ENCODE data around the gene MTUS2.

The MTUS2 gene

GRCh38 chr13:29496241-29496712, 676.1 kb downstream of the MTUS2 start:
- DNase-seq: no peak

- no peak for DNase-seq
Measured at GRCh38 chr13:29497137-29497654, 677.1 kb downstream of the MTUS2 start.

- DNase-seq: no peak
Measured at GRCh38 chr13:29498426-29499040, 678.4 kb downstream of the MTUS2 start.

- DNase-seq: no peak
Measured at GRCh38 chr13:29499506-29500165, 679.5 kb downstream of the MTUS2 start.

GRCh38 chr13:29500386-29500785, 680.2 kb downstream of the MTUS2 start:
- no peak for DNase-seq

GRCh38 chr13:29501674-29502073, 681.5 kb downstream of the MTUS2 start:
- DNase-seq: no peak

GRCh38 chr13:29502391-29503008, 682.4 kb downstream of the MTUS2 start:
- no peak for DNase-seq

GRCh38 chr13:29503041-29503837, 683.1 kb downstream of the MTUS2 start:
- DNase-seq: no peak

- DNase-seq: no peak
Measured at GRCh38 chr13:29504691-29505090, 684.6 kb downstream of the MTUS2 start.

GRCh38 chr13:29505511-29505910, 685.4 kb downstream of the MTUS2 start:
- DNase-seq: no peak

- DNase-seq: no peak
Measured at GRCh38 chr13:29505950-29506349, 685.8 kb downstream of the MTUS2 start.

GRCh38 chr13:29507356-29507755, 687.2 kb downstream of the MTUS2 start:
- peak; percentile 69 for DNase-seq

GRCh38 chr13:29508130-29508875, 688.2 kb downstream of the MTUS2 start:
- peak; percentile 79 for DNase-seq

GRCh38 chr13:29508876-29509252, 688.7 kb downstream of the MTUS2 start:
- DNase-seq: no peak

- DNase-seq: no peak
Measured at GRCh38 chr13:29509999-29510589, 690.0 kb downstream of the MTUS2 start.

- DNase-seq: no peak
Measured at GRCh38 chr13:29510651-29511084, 690.5 kb downstream of the MTUS2 start.

GRCh38 chr13:29511106-29511796, 691.1 kb downstream of the MTUS2 start:
- DNase-seq: no peak

GRCh38 chr13:29511980-29512379, 691.8 kb downstream of the MTUS2 start:
- no peak for DNase-seq

- DNase-seq: no peak
Measured at GRCh38 chr13:29513002-29513980, 693.2 kb downstream of the MTUS2 start.

Data from NCI-H1105 (cell line).